NCI-H748 (cell line): Measurements from ENCODE around the gene MGMT.

Experiments used
- DNase-seq: peaks from one replicate; lab custom pipeline; 2025; ENCODE audit not compliant: unreplicated experiment; lab: John Stamatoyannopoulos, UW

The MGMT gene

DNA sequence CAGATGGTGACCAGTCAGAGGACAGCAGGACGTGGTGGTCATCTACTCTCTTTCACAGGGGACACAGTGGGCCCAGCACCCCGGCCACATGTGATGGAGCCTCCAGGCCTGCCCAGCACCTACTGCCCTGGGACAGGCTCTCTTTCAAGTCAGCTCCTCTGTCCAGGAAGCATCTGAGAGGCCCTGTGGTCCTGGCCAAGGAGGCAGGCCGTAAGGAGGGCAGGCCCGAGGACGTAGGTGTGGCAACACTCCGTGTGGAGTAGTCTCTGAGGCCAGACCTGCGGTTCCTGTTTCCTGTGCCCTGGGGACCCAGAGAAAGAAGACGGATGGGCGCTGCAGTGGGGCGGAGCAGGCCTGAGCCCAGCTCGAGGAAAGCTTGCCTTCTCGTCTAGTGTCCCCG lies 317.9 kb downstream of the MGMT start:
- no peak for DNase-seq

- DNase-seq = peak; percentile 7
Measured at GRCh38 chr10:129785536-129785981, 318.5 kb downstream of the MGMT start.

DNA sequence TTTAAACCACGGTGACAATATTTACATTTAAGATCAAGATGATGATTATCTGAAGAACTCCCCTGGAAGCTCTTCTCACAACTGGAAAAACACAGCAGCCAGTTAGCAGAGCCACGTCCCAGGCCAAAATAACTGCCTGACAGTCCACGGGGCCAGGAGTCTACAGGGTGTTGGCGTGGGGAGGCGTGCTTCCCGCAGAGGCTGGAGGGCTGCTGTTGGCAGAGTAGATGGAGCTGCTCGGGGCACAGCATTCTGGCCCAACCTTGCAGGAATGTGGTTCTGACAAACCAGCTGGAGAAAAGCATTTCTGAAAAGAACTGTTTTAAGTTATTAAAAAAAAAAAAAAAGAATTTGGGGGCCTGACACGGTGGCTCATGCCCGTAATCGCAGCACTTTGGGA lies 319.2 kb downstream of the MGMT start:
- DNase-seq = no peak

- no peak for DNase-seq
Measured at GRCh38 chr10:129787557-129787956, 320.5 kb downstream of the MGMT start.

GRCh38 chr10:129788215-129788614 lies 321.2 kb downstream of the MGMT start:
- no peak for DNase-seq

GRCh38 chr10:129790715-129791446 lies 323.8 kb downstream of the MGMT start:
- DNase-seq = peak; percentile 51

- no peak for DNase-seq
Measured at GRCh38 chr10:129792141-129792540, 325.1 kb downstream of the MGMT start.

- no peak for DNase-seq
Measured at GRCh38 chr10:129792864-129793263, 325.8 kb downstream of the MGMT start.

DNA sequence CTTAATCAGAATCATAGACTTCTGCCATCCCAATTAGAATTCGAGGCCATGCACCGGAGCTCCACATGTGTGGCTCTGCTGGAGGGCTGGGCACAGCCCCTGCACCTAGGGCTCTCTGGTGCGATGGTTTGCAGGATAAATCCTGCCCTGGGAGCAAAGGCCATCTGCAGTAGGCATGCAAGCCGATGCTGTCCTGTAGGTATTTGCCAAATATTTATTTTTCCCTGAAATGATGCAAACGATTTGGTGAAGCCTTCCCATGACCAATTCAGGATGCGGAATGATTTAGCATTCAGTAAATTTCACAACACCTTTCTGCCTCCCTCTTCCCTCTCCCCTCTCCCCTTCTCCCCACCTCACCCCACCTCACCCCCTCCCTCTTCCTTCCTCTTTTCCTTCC lies 326.4 kb downstream of the MGMT start:
- no peak for DNase-seq

DNA sequence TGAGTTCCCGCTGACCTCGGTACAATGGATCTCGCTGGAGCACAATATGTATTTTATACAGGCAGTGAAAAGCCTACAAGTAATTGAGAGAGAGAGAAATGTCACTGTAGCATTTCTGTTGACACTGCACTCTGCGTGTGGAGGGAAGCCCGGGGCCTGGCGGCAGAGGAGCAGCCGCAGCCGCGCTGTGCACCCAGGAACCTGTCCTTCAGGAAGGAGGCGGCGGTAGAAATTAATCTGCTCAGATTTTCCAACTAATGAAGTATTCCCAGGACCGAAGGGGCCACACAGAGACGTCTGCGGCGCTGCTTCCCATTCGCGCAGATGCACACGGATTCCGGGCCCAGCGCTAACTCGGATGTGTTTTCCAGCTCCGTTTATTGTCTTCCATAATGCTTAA lies 327.0 kb downstream of the MGMT start:
- peak; percentile 38 for DNase-seq

DNA sequence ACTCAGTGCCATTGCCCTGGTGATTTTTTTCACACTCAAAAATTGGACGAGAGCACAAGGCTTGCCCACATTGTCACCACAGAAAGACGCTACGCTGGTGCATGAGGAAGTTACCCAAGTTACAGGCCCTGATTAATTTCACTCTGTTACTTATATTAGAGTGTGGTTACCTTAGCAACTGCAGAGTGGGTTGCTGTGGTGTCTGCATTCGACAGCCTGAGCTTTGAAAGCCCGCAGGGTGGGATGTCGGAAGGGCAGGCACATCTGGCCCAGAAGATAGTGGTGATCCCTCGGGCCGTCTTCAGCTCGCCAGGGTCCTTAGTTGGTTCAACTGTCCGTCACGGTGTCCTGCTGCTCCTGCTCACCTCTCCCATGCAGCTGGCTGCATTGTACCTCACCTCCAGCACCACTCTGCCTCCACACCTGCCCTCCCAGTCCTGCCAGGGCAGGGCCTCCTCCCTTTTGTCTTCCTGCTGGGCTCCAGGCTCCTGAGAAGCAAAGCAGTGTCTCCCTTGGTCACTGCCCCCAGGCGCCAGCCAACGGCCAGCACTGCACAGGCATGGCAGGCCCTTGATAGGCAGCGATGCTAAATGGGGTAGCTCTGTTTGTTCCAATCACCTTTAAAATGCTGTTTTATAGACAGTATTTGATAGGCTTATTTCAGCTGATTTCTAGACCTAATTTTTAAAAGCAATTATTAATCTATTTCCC lies 329.8 kb downstream of the MGMT start:
- DNase-seq = peak; percentile 2

DNA sequence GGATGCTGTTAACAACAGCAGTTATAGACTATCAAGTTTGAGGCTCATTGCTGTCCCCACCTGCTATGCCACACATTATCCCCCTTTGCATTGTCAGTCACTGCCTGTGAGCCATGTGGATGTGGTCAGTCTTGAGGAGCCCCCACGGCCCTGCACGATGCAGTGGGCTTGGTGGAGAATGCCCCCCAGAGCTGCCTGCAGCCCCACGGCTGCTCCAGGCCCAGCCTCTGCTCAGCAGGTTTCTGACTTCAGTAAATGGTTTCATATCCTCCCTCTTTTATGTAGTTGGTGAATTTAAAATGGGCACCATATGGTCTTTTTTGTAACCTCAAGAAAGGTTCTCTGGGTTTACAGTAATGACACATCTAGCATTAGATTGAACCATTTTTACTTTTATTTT lies 332.9 kb downstream of the MGMT start:
- no peak for DNase-seq

DNA sequence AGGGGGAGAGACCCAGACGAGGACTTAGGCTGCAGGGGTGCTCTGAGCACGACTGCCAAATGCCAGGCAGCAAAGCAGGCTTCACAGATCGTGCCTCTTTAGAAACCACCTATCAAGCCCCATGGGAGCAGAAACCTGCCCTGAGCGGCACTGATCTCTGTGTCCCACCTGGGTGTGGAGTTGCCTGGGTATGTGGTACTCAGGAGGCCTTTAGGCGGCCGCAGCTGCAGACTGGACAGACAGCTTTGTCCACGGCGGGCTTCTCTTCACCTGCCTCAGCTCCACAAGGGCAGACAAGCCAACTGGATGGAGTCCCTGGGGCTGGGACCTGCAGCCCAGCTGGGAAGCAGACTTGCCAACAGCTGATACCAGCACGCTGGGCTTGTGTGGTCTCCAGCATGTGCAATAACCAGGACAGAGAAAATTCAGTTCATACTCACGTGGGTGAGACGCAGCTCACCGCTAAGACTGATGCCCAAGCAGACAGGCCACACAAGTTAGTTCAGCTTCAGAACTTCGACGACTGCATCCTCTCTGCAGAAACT lies 333.8 kb downstream of the MGMT start:
- no peak for DNase-seq

DNA sequence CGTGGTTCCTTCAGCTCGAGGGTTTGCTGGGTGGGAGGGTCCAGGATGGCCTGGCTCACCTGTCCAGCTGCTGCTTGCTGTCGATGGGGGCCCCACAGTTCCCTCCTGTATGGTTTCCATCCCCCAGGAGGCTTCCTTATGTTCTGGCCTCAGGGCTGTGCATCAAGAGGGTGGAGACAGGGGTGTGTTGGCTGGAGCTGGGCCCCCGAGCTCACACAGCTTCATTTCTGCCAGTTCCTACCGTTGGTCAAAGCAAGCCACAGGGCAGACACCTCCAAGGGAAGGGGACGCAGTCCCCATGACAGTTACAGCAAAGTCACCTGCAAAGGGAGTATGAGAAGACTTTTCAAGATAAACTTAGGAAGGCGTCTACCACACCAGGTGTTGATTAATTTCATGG lies 340.2 kb downstream of the MGMT start:
- DNase-seq = no peak

- no peak for DNase-seq
Measured at GRCh38 chr10:129808092-129808983, 341.3 kb downstream of the MGMT start.

DNA sequence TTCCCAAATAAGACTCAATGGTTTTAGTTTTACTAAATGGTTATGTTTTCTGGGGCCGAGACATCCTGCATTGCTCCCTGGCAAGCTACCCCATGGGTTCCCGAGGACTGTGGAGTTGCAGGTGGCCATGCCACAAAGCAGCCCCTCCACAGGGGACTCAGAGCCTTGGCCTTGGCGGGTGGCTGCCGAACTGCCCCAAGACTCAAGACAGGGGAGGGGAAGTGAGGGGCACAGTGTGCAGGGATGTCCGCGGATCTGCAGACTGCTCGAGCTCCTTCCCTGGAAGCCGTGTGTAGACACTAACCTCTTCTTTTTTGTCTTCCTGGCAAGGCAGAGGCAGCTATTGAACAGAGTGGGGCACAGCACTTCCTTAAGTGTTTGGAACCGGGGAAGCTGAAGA lies 342.4 kb downstream of the MGMT start:
- no peak for DNase-seq

DNA sequence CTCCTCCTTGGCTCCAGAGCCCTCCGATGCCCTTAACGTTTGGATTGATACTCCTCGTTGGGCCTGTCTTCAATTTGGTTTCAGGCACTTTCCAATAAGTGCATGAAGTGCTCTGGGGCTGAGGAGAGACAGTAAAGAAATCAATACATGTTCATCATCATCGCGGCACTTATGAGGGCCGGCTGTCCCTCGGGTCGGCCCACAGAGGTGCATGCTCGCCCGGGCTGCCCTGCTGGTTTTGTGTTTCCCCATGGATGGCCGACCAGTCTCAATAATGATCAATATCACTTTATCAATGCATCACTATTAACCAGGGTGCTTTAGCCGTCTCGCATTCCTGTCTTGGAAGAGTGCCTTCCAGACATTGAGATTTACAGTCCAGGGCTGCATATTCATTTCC lies 342.8 kb downstream of the MGMT start:
- DNase-seq = no peak

- no peak for DNase-seq
Measured at GRCh38 chr10:129811208-129811607, 344.2 kb downstream of the MGMT start.

- no peak for DNase-seq
Measured at GRCh38 chr10:129812398-129812797, 345.4 kb downstream of the MGMT start.

GRCh38 chr10:129814681-129815646 lies 347.9 kb downstream of the MGMT start:
- no peak for DNase-seq
